IMR-90 (cell line): Measurements from ENCODE around the gene CAST. TPM values are rescaled to one million over a fixed set of nuclear protein-coding genes. Genes with fewer than 3 reads are reported as not detected.

Source experiments
- ATAC-seq: fragments of 200-7000 bp; cut with Tn5 transposase; 2 replicates; pipeline ENCODE4 v1.9.1; 2020; ENCODE audit warnings: low read depth, mild to moderate bottlenecking, moderate library complexity
- BruUV-seq: library from RNA; stranded (reverse); fragments of 400-500 nt; replicated peaks from 2 replicates; lab custom pipeline; 2021; lab: Mats Ljungman, UMichigan
- CTCF ChIA-PET: fragments of 300-600 bp; formaldehyde crosslinking; extraction: SDS; loops from one replicate; lab custom pipeline; 2021; ENCODE audit warnings: antibody characterized with exemption; lab: Yijun Ruan, JAX
- POLR2A ChIA-PET: fragments of 300-600 bp; sonication (Branson Sonifier 250); formaldehyde crosslinking; loops from one replicate; lab custom pipeline; 2022; ENCODE audit warnings: antibody characterized with exemption; ENCODE audit not compliant: unreplicated experiment; lab: Charles Lee
- DNase-seq: peaks from one replicate; pipeline ENCODE4 v3.0.0; 2013
- H2AFZ ChIP-seq: replicated peaks from 2 replicates; pipeline ENCODE3; 2013; ENCODE audit warnings: low read length, mild to moderate bottlenecking; ENCODE audit not compliant: poor library complexity
- H2AK5ac ChIP-seq: 2 replicates; pipeline ENCODE4 v1.6.1; 2013; ENCODE audit warnings: low read depth, low read length, inconsistent platforms
- H2AK9ac ChIP-seq: replicated peaks from 2 replicates; pipeline ENCODE3; 2013; ENCODE audit warnings: mild to moderate bottlenecking, low read depth, low read length, moderate library complexity; ENCODE audit not compliant: poor library complexity
- H2BK120ac ChIP-seq: 2 replicates; pipeline ENCODE4 v1.6.1; 2013; ENCODE audit warnings: low read depth, low read length, inconsistent platforms
- H2BK15ac ChIP-seq: 3 replicates; pipeline ENCODE4 v1.6.1; 2013; ENCODE audit warnings: low read depth, low read length, inconsistent platforms
- H2BK20ac ChIP-seq: 2 replicates; pipeline ENCODE4 v1.6.1; 2013; ENCODE audit warnings: low read depth, mild to moderate bottlenecking, inconsistent platforms, low read length, moderate library complexity
- H2BK5ac ChIP-seq: 2 replicates; pipeline ENCODE4 v1.6.1; 2013; ENCODE audit warnings: mild to moderate bottlenecking, low read depth, low read length, inconsistent platforms; ENCODE audit not compliant: poor library complexity, severe bottlenecking
- H3K14ac ChIP-seq: replicated peaks from 2 replicates; pipeline ENCODE4 v1.6.1; 2013; ENCODE audit warnings: low read depth, low read length, inconsistent platforms
- H3K18ac ChIP-seq: 2 replicates; pipeline ENCODE4 v1.6.1; 2013; ENCODE audit warnings: low read depth, low read length, control low read depth
- H3K23ac ChIP-seq: 2 replicates; pipeline ENCODE4 v1.6.1; 2013; ENCODE audit warnings: low read depth, low read length, inconsistent platforms
- H3K27ac ChIP-seq: 2 replicates; pipeline ENCODE4 v1.5.1; 2013; ENCODE audit warnings: mild to moderate bottlenecking, control low read depth, low read length; ENCODE audit not compliant: insufficient read depth
- H3K27me3 ChIP-seq: 2 replicates; pipeline ENCODE4 v1.6.1; 2013; ENCODE audit warnings: low read length; ENCODE audit not compliant: control insufficient read depth, insufficient read depth
- H3K36me3 ChIP-seq: 2 replicates; pipeline ENCODE4 v1.6.1; 2013; ENCODE audit warnings: low read length, mixed read lengths; ENCODE audit not compliant: control insufficient read depth, insufficient read depth
- H3K4ac ChIP-seq: 2 replicates; pipeline ENCODE4 v1.6.1; 2013; ENCODE audit warnings: low read depth, low read length, inconsistent platforms
- H3K4me1 ChIP-seq: 2 replicates; pipeline ENCODE4 v1.6.1; 2013; ENCODE audit warnings: low read length, mixed read lengths; ENCODE audit not compliant: control insufficient read depth, insufficient read depth
- H3K4me2 ChIP-seq: 2 replicates; pipeline ENCODE4 v1.6.1; 2013; ENCODE audit warnings: low read depth, mild to moderate bottlenecking, control low read depth, low read length, moderate library complexity
- H3K4me3 ChIP-seq: 2 replicates; pipeline ENCODE4 v1.5.1; 2013; ENCODE audit warnings: low read depth, mild to moderate bottlenecking, control low read depth, low read length, moderate library complexity; ENCODE audit not compliant: insufficient read depth
- H3K56ac ChIP-seq: 2 replicates; pipeline ENCODE4 v1.6.1; 2013; ENCODE audit warnings: low read length, inconsistent platforms; ENCODE audit not compliant: insufficient read depth; ENCODE audit errors: extremely low read depth
- H3K79me1 ChIP-seq, 2 experiments: 2 replicates each; pipeline ENCODE4 v1.6.1; 2013; ENCODE audit warnings: low read length in 2 of 2, inconsistent platforms in 1 of 2, low read depth in 1 of 2
- H3K9ac ChIP-seq: 2 replicates; pipeline ENCODE4 v1.6.1; 2013; ENCODE audit warnings: low read depth, low read length, control low read depth
- H3K9me1 ChIP-seq: 2 replicates; pipeline ENCODE4 v1.6.1; 2013; ENCODE audit warnings: low read length, inconsistent platforms; ENCODE audit not compliant: insufficient read depth
- H3K9me3 ChIP-seq: 2 replicates; pipeline ENCODE4 v1.6.1; 2013; ENCODE audit warnings: low read length; ENCODE audit not compliant: control insufficient read depth, insufficient read depth
- H4K20me1 ChIP-seq: 2 replicates; pipeline ENCODE4 v1.6.1; 2013; ENCODE audit warnings: low read length, inconsistent platforms; ENCODE audit not compliant: insufficient read depth
- H4K5ac ChIP-seq: 2 replicates; pipeline ENCODE4 v1.6.1; 2013; ENCODE audit warnings: mild to moderate bottlenecking, low read depth, low read length, control low read depth
- H4K8ac ChIP-seq, 2 experiments: 2 replicates each; pipeline ENCODE4 v1.6.1; 2013; ENCODE audit warnings: low read depth in 2 of 2, low read length in 2 of 2, control low read depth in 1 of 2, inconsistent platforms in 1 of 2
- H4K91ac ChIP-seq: 2 replicates; pipeline ENCODE4 v1.6.1; 2013; ENCODE audit warnings: low read depth, low read length, inconsistent platforms; ENCODE audit not compliant: insufficient read depth
- CEBPB ChIP-seq: IDR thresholded peaks from 2 replicates; pipeline ENCODE4 v1.6.1; 2012; ENCODE audit warnings: low read depth, low read length, improper control_type of control experiment
- CHD1 ChIP-seq: IDR thresholded peaks from 2 replicates; pipeline ENCODE4 v1.6.1; 2012; ENCODE audit warnings: low read depth, low read length, improper control_type of control experiment
- MAFK ChIP-seq: IDR thresholded peaks from 2 replicates; pipeline ENCODE4 v1.6.1; 2012; ENCODE audit warnings: low read depth, low read length, improper control_type of control experiment
- MAZ ChIP-seq: IDR thresholded peaks from 2 replicates; pipeline ENCODE4 v1.6.1; 2012; ENCODE audit warnings: low read depth, mild to moderate bottlenecking, low read length, improper control_type of control experiment, moderate library complexity, borderline replicate concordance
- NFE2L2 ChIP-seq: fragments of 150-350 bp; IDR thresholded peaks from 2 replicates; pipeline ENCODE4 v1.6.1; 2016; ENCODE audit warnings: low read depth, mild to moderate bottlenecking, low read length
- POLR2A ChIP-seq: IDR thresholded peaks from 2 replicates; pipeline ENCODE4 v1.6.1; 2012; ENCODE audit warnings: mild to moderate bottlenecking, low read depth, low read length
- RCOR1 ChIP-seq: IDR thresholded peaks from 2 replicates; pipeline ENCODE4 v1.6.1; 2012; ENCODE audit warnings: mild to moderate bottlenecking, low read length, improper control_type of control experiment; ENCODE audit not compliant: insufficient replicate concordance
- SMC3 ChIP-seq: fragments of 150-350 bp; IDR thresholded peaks from 2 replicates; pipeline ENCODE4 v1.6.1; 2016; ENCODE audit warnings: low read depth, mild to moderate bottlenecking, antibody characterized with exemption, low read length, moderate library complexity
- USF2 ChIP-seq: fragments of 150-350 bp; IDR thresholded peaks from 2 replicates; pipeline ENCODE4 v1.6.1; 2017; ENCODE audit warnings: mild to moderate bottlenecking, antibody characterized with exemption, low read length, low read depth
- WGBS, 2 experiments: methylation state at CpG; one replicate each; pipeline versions ENCODE4 v1.1.5 to v1.1.7; 2013; ENCODE audit warnings: missing lambda C conversion rate in 2 of 2; ENCODE audit not compliant: insufficient read length in 1 of 2; ENCODE audit errors: extremely low coverage in 2 of 2; 5-methylcytosine and 5-hydroxymethylcytosine counted together
- dilution Hi-C: fragments of 300-500 bp; cut with HindIII; formaldehyde crosslinking; loops from one replicate; pipeline ENCODE4 v1.14.3; 2018; ENCODE audit warnings: low sequenced_read_pairs; ENCODE audit not compliant: unreplicated experiment
- in situ Hi-C: fragments of 300-500 bp; cut with MboI; formaldehyde crosslinking; loops from 3 replicates; pipeline ENCODE4 v1.14.3; 2019; ENCODE audit warnings: low sequenced_read_pairs, inconsistent platforms, mixed read lengths
- intact Hi-C: fragments of 100-400 bp; cut with micrococcal nuclease; formaldehyde crosslinking; loops from 2 replicates; pipeline ENCODE4 v1.10.0; 2022
- polyA plus RNA-seq, 3 experiments: library from polyadenylated mRNA; depleted of rRNA; stranded (reverse); fragments of >200 nt; gene quantifications; 2 replicates each; pipeline ENCODE4 v1.2.3, GENCODE V29; 2012; ENCODE audit warnings: low replicate concordance in 1 of 3
- total RNA-seq: library from RNA; depleted of rRNA; stranded (reverse); fragments of >200 nt; gene quantifications from 2 replicates; pipeline ENCODE4 v1.2.3, GENCODE V29; 2012
- TF ChIP-seq, protein P1 (sequence below): conservative IDR thresholded peaks from 2 replicates; pipeline ENCODE4 v1.5.1; 2012; ENCODE audit warnings: mild to moderate bottlenecking, low read depth, low read length, improper control_type of control experiment
- TF ChIP-seq, protein P2 (sequence below): fragments of 150-350 bp; IDR thresholded peaks from 2 replicates; pipeline ENCODE4 v1.6.1; 2016; ENCODE audit warnings: low read depth, mild to moderate bottlenecking, low read length, moderate library complexity, borderline replicate concordance

Gene CAST
- total and polyA plus RNA-seq, 2 of the 4 experiments (the other 2 are of a cell fraction), result 91.3 to 128 TPM

GRCh38 chr5:96716716-96717115 lies 54.5 kb downstream of the CAST start:
- H3K36me3 ChIP-seq, result no peaks in the 10 kb centered on the region
- H3K27ac ChIP-seq, result no peak overlapping the region
- H3K4me3 ChIP-seq, result no peak overlapping the region
- H2BK20ac ChIP-seq, result no peak overlapping the region
- peaks cover 46% of the 10 kb centered on the region for H4K20me1 ChIP-seq
- H3K14ac ChIP-seq, result no peak overlapping the region
- no peak overlapping the region for H2BK120ac ChIP-seq
- no peak overlapping the region for H2BK5ac ChIP-seq
- no CpG with 5 or more reads among the region's 2 CpGs for WGBS, 2 experiments
- TF ChIP-seq USF2 (no peak), NFE2L2 (no peak), CEBPB (no peak), RCOR1 (no peak), MAFK (no peak), MAZ (no peak), SMC3 (no peak), POLR2A (no peak), CHD1 (no peak)
- TF ChIP-seq, protein P1, sequence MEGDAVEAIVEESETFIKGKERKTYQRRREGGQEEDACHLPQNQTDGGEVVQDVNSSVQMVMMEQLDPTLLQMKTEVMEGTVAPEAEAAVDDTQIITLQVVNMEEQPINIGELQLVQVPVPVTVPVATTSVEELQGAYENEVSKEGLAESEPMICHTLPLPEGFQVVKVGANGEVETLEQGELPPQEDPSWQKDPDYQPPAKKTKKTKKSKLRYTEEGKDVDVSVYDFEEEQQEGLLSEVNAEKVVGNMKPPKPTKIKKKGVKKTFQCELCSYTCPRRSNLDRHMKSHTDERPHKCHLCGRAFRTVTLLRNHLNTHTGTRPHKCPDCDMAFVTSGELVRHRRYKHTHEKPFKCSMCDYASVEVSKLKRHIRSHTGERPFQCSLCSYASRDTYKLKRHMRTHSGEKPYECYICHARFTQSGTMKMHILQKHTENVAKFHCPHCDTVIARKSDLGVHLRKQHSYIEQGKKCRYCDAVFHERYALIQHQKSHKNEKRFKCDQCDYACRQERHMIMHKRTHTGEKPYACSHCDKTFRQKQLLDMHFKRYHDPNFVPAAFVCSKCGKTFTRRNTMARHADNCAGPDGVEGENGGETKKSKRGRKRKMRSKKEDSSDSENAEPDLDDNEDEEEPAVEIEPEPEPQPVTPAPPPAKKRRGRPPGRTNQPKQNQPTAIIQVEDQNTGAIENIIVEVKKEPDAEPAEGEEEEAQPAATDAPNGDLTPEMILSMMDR, result no peak
- TF ChIP-seq, protein P2, sequence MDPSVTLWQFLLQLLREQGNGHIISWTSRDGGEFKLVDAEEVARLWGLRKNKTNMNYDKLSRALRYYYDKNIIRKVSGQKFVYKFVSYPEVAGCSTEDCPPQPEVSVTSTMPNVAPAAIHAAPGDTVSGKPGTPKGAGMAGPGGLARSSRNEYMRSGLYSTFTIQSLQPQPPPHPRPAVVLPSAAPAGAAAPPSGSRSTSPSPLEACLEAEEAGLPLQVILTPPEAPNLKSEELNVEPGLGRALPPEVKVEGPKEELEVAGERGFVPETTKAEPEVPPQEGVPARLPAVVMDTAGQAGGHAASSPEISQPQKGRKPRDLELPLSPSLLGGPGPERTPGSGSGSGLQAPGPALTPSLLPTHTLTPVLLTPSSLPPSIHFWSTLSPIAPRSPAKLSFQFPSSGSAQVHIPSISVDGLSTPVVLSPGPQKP, result no peak
- no peak overlapping the region for H3K18ac ChIP-seq
- H3K56ac ChIP-seq, result no peak overlapping the region
- dilution Hi-C loops (no loop called here), intact Hi-C loops (no loop called here), in situ Hi-C loops (no loop called here)
- H3K27me3 ChIP-seq, result no peaks in the 10 kb centered on the region
- peaks cover 21% of the 10 kb centered on the region for H3K9me1 ChIP-seq
- no peak overlapping the region for H3K23ac ChIP-seq
- no peak for ATAC-seq
- H2AK5ac ChIP-seq, result no peak overlapping the region
- no peak overlapping the region for H2AK9ac ChIP-seq
- H3K79me1 ChIP-seq, result peaks cover 51 to 89% of the 10 kb centered on the region in 2 experiments
- no peak overlapping the region for H3K9ac ChIP-seq
- POLR2A ChIA-PET, result no interaction called here
- H2BK15ac ChIP-seq, result no peak overlapping the region
- no peak overlapping the region for H4K91ac ChIP-seq
- H4K5ac ChIP-seq, result no peak overlapping the region
- CTCF ChIA-PET, result no interaction called here
- no peak overlapping the region for H3K4ac ChIP-seq
- no peak overlapping the region for H3K4me2 ChIP-seq
- H2AFZ ChIP-seq, result no peak overlapping the region
- no peak overlapping the region for H4K8ac ChIP-seq
- no peak for DNase-seq
- no peaks in the 10 kb centered on the region for H3K9me3 ChIP-seq
- BruUV-seq, result no TSS peak
- H3K4me1 ChIP-seq, result peaks cover 9% of the 10 kb centered on the region
